GM12874 (cell line): ENCODE results near the gene NTHL1.

Source experiments
- TF ChIP-seq, protein P1 (sequence below): IDR thresholded peaks from 2 replicates; pipeline ENCODE4 v1.5.1; 2011; ENCODE audit warnings: low read depth, mild to moderate bottlenecking, control low read depth, low read length, moderate library complexity; ENCODE audit not compliant: insufficient read depth

Gene NTHL1

DNA sequence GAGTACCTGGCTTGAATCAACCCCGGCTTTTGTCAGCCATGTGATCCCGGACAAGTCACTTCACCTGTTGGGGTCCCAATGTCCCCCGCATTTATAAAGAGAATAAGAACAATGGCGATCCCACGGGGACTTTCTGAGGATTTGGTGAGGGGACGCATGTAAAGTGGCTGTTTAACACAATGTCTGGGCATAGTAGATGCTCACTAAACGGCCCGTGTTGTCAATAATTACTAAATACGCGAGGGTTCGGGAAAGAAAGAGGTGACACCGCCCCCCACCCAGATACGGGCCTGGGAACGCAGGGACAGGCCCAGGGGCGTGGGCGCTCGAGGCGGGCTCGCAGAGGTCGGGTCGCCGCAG is 56.1 kb downstream of the NTHL1 start:
- TF ChIP-seq, protein P1, sequence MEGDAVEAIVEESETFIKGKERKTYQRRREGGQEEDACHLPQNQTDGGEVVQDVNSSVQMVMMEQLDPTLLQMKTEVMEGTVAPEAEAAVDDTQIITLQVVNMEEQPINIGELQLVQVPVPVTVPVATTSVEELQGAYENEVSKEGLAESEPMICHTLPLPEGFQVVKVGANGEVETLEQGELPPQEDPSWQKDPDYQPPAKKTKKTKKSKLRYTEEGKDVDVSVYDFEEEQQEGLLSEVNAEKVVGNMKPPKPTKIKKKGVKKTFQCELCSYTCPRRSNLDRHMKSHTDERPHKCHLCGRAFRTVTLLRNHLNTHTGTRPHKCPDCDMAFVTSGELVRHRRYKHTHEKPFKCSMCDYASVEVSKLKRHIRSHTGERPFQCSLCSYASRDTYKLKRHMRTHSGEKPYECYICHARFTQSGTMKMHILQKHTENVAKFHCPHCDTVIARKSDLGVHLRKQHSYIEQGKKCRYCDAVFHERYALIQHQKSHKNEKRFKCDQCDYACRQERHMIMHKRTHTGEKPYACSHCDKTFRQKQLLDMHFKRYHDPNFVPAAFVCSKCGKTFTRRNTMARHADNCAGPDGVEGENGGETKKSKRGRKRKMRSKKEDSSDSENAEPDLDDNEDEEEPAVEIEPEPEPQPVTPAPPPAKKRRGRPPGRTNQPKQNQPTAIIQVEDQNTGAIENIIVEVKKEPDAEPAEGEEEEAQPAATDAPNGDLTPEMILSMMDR: no peak

DNA sequence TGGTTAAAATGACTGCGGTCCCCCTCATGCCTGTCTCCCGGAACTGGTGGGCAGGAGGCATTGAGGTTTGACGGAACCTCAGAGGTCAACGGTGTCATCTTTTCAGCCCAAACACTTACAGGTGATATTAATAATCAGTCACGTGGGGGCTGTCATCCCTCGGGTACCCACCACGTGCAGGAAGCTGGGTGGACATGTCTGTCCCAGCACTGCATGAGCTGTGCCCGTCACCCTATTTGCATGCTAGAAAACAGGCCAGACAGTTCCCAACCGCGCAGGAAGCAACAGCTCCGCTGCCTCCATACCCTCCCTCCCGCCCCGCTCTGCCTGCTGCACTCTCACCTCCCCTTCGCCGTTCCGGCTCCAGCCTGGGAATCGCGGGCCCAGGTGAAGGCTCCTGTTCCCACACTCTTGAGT is 56.5 kb downstream of the NTHL1 start:
- TF ChIP-seq, protein P1: no peak

DNA sequence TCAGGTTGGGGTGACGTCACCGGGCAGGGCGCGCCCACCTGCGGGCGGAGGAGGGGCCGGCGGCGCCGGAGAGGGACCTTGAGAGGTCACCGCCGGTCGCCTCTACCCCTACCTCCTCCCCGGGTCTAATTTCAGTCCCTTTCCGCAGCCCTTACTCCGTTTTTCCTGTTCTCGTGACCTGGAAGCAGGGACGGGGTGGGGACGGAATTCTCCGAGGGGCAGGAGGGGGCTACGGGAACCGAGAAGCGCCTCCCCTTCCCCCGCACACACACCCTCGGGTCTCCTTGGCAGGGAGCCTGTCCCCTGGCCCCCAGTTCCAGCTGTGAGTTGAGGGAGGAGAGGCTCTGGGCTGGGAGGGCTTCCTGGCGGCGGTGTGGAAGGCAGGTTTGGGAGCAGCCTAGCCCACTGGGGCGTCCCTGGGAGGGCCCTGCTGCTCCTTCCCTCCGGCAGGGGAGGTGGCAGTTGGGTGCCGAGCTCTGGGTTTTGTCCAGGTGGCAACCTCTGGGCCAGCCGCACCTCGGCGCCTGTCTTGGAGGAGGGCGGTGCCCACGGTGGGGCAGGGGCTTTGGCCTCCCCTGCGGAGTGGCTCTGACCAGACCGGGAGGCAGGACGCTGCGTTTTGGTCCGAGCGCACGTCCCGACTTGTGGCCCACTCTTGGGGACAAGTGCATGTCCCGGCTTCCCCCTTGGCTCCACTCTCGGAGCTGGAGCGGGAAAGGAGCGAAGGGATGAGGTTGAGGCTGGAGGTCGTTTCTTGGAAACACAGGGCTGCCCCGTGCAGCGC is 57.1 kb downstream of the NTHL1 start:
- TF ChIP-seq, protein P1: no peak

DNA sequence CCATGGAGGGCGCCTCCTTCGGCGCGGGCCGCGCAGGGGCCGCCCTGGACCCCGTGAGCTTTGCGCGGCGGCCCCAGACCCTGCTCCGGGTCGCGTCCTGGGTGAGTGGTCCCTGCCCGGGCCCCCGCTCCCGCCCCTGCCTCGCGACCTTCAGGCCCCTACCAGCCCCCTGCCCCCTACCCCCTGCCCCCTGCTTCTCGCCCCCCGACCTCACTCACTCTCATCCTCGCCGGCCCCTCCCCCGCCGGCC is 57.6 kb downstream of the NTHL1 start:
- TF ChIP-seq, protein P1: no peak
